Suprapubic skin (tissue), 4 donors: ENCODE results near the gene UTS2B. TPM values are rescaled to one million over a fixed set of nuclear protein-coding genes. Genes with fewer than 3 reads are reported as not detected.

Experiments
- DNase-seq, 2 donors: peaks; one replicate each; pipeline ENCODE4 v3.0.0-alpha.2; 2019; ENCODE audit warnings: low spot score in 2 of 2
- H3K27ac ChIP-seq: fragments of 200-600 bp; sonication (generic); one replicate; pipeline ENCODE4 v1.5.1; 2019
- H3K27me3 ChIP-seq: fragments of 200-600 bp; sonication (generic); one replicate; pipeline ENCODE4 v1.5.1; 2019
- H3K36me3 ChIP-seq: fragments of 200-600 bp; sonication (generic); one replicate; pipeline ENCODE4 v1.5.1; 2019
- H3K4me1 ChIP-seq: fragments of 200-600 bp; sonication (generic); one replicate; pipeline ENCODE4 v1.5.1; 2019
- H3K4me3 ChIP-seq: fragments of 200-600 bp; sonication (generic); one replicate; pipeline ENCODE4 v1.5.1; 2019; ENCODE audit warnings: mild to moderate bottlenecking
- H3K9me3 ChIP-seq: fragments of 200-600 bp; sonication (generic); one replicate; pipeline ENCODE4 v1.5.1; 2019
- CTCF ChIP-seq, 2 donors: fragments of 200-600 bp in 1 of 2; fragments of 450-650 bp in 1 of 2; sonication (generic) in 1 of 2; IDR thresholded peaks; one replicate each; pipeline ENCODE4 v1.5.1; 2016 to 2019; ENCODE audit warnings: antibody characterized with exemption in 2 of 2, mild to moderate bottlenecking in 1 of 2, moderate library complexity in 1 of 2
- EP300 ChIP-seq: sonication (generic); formaldehyde crosslinking; IDR thresholded peaks from one replicate; pipeline ENCODE4 v1.6.1; 2017; ENCODE audit warnings: antibody characterized with exemption
- POLR2A ChIP-seq, 2 donors: fragments of 450-650 bp; IDR thresholded peaks; one replicate each; pipeline ENCODE4 v1.6.1; 2017; ENCODE audit warnings: antibody characterized with exemption in 2 of 2, mild to moderate bottlenecking in 2 of 2, moderate library complexity in 2 of 2
- POLR2AphosphoS5 ChIP-seq, 3 donors: sonication (generic); formaldehyde crosslinking; IDR thresholded peaks; one replicate each; pipeline ENCODE4 v1.6.1; 2017; ENCODE audit warnings: antibody characterized with exemption in 3 of 3
- WGBS: methylation state at CpG from one replicate; pipeline ENCODE4 v1.1.5; 2018; 5-methylcytosine and 5-hydroxymethylcytosine counted together
- total RNA-seq, 4 donors: library from RNA; depleted of rRNA; stranded (reverse); fragments of >200 nt; gene quantifications; one replicate each; pipeline ENCODE4 v1.1.0, GENCODE V29; 2016

UTS2B gene
- total RNA-seq, 4 donors from 2014 or later = 1.0 TPM; not detected in 3

GRCh38 chr3:191373327-191373726 is 43.0 kb upstream of the UTS2B start:
- WGBS = 61% methylated on average over 4 of the region's 4 CpGs
- no peak overlapping the region for H3K27ac ChIP-seq

GRCh38 chr3:191372122-191372521 is 41.8 kb upstream of the UTS2B start:
- Histone ChIP-seq H3K27me3 (no peaks in the 10 kb centered on the region), H3K4me3 (no peak overlapping the region), H3K36me3 (peaks cover 32% of the 10 kb centered on the region), H3K27ac (no peak overlapping the region), H3K4me1 (peaks cover 17% of the 10 kb centered on the region), H3K9me3 (no peaks in the 10 kb centered on the region)
- TF ChIP-seq CTCF (IDR thresholded peaks at IDR 0.05) (no peak), POLR2AphosphoS5 (IDR thresholded peaks at IDR 0.05) (no peak), EP300 (no peak), POLR2A (IDR thresholded peaks at IDR 0.05) (no peak)
- 91% methylated on average over 2 of the region's 2 CpGs for WGBS
- no peak for DNase-seq

More at GRCh38 chr3:191373327-191373726, 43.0 kb upstream of the UTS2B start:
- no peak overlapping the region for H3K4me3 ChIP-seq
- no peaks in the 10 kb centered on the region for H3K27me3 ChIP-seq
- H3K4me1 ChIP-seq = peaks cover 29% of the 10 kb centered on the region
- peaks cover 32% of the 10 kb centered on the region for H3K36me3 ChIP-seq
- DNase-seq = no peak
- TF ChIP-seq POLR2AphosphoS5 (IDR thresholded peaks at IDR 0.05) = no peak
- no peak for TF ChIP-seq CTCF (IDR thresholded peaks at IDR 0.05)
- TF ChIP-seq EP300 = no peak
- TF ChIP-seq POLR2A (IDR thresholded peaks at IDR 0.05) = no peak
- H3K9me3 ChIP-seq = no peaks in the 10 kb centered on the region

GRCh38 chr3:191369616-191370010 is 39.3 kb upstream of the UTS2B start:
- no peak overlapping the region for H3K27ac ChIP-seq
- TF ChIP-seq POLR2AphosphoS5 (IDR thresholded peaks at IDR 0.05) (no peak), POLR2A (IDR thresholded peaks at IDR 0.05) (no peak)
- WGBS = 78% methylated on average over 2 of the region's 2 CpGs

GRCh38 chr3:191368755-191369615 is 38.7 kb upstream of the UTS2B start:
- no peak for DNase-seq
- H3K4me1 ChIP-seq = peaks cover 2% of the 10 kb centered on the region
- no peaks in the 10 kb centered on the region for H3K9me3 ChIP-seq
- TF ChIP-seq CTCF (IDR thresholded peaks at IDR 0.05) (no peak), POLR2A (IDR thresholded peaks at IDR 0.05) (no peak), POLR2AphosphoS5 (IDR thresholded peaks at IDR 0.05) (no peak), EP300 (no peak)
- H3K27ac ChIP-seq = no peak overlapping the region
- WGBS = 68% methylated on average over 5 of the region's 5 CpGs
- peaks cover 23% of the 10 kb centered on the region for H3K36me3 ChIP-seq
- no peaks in the 10 kb centered on the region for H3K27me3 ChIP-seq
- no peak overlapping the region for H3K4me3 ChIP-seq

More at GRCh38 chr3:191369616-191370010, 39.3 kb upstream of the UTS2B start:
- no peak for DNase-seq
- Histone ChIP-seq H3K4me1 (peaks cover 2% of the 10 kb centered on the region), H3K9me3 (no peaks in the 10 kb centered on the region), H3K4me3 (no peak overlapping the region), H3K36me3 (peaks cover 23% of the 10 kb centered on the region), H3K27me3 (no peaks in the 10 kb centered on the region)

- Histone ChIP-seq H3K27ac (no peak overlapping the region), H3K4me3 (no peak overlapping the region), H3K27me3 (no peaks in the 10 kb centered on the region), H3K9me3 (no peaks in the 10 kb centered on the region), H3K36me3 (peaks cover 30% of the 10 kb centered on the region), H3K4me1 (peaks cover 2% of the 10 kb centered on the region)
- no peak for DNase-seq
- TF ChIP-seq EP300 = no peak
- no peak for TF ChIP-seq POLR2A (IDR thresholded peaks at IDR 0.05)
- no peak for TF ChIP-seq CTCF (IDR thresholded peaks at IDR 0.05)
- no peak for TF ChIP-seq POLR2AphosphoS5 (IDR thresholded peaks at IDR 0.05)
- WGBS = 89% methylated on average over 2 of the region's 2 CpGs
Observed at GRCh38 chr3:191366675-191367074, 36.3 kb upstream of the UTS2B start.
